LoVo (cell line): ENCODE measurements around the gene KMT2E.
"Not testable (repeated sequence)": the region's sequence is repeated elsewhere in the genome, so short reads cannot be mapped to it uniquely, and the experiment has no call there.

Experiments used
- DNase-seq: peaks from one replicate; pipeline ENCODE4 v3.0.0-alpha.2; 2016; ENCODE audit warnings: low spot score

Gene KMT2E

DNA sequence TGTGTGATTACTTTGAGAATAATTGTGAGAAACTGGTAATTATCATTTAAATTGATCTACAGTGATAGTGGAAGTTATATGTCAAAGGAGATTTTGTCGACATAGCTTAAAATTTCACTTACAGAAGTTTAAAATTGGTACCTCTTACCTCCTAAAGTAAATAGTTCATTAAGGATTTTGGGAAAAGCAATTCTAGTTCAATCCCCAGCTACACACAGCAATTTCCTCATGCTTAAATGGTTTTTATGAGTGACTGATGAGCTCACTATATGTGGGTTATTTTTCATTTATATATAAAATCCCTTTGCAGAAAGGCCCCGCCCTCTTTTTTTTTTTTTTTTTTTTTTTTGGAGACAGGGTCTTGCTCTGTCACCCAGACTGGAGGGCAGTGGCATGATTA lies 12.7 kb downstream of the KMT2E start:
- no peak for DNase-seq

DNA sequence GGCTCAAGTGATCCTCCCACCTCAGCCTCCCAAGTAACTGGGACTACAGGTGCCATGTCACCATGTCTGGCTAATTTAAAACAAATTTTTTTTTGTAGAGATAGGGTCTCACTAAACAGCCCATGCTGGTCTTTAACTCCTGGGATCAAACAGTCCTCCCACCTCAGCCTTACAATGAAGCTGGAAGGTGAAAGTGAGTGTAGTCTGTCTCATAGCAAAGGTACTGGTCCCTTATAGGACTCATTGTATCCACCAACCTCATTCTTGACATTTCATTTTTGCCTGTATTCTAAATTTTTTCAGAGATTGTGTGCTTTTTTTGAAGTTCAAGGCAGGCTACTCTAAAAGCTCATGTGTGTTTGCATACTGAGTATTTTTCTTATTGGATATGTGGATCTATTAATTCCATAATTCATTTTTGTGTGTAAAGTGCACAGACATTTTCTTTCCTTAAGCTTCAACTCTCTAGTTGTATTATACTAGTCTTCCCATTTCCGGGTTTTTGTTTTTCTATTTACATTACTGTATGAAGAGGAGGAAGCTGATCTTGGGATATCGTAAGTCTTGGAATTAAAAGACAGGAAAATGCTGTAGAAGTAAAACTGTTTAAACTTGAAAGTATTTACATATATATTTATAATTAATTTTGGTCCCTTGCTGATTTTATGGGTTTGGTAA lies 13.3 kb downstream of the KMT2E start:
- no peak for DNase-seq

DNA sequence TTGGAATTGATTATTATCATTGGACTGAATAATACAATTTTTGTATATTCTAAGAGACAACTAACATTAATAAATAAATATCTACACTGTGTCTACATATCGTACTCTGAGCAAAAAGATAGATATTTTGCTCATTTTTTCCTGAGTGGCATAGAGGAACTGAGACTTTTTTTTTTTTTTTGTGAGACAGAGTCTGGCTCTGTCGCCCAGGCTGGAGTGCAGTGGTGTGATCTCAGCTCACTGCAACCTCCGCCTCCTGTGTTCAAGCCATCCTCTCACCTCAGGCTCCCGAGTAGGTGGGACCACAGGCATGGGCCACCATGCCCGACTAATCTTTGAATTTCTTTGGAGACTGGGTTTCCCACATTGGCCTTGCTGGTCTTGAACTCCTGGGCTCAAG lies 14.0 kb downstream of the KMT2E start:
- DNase-seq: no peak

GRCh38 chr7:105028941-105029340 lies 14.9 kb downstream of the KMT2E start:
- not testable (repeated sequence) for DNase-seq

DNA sequence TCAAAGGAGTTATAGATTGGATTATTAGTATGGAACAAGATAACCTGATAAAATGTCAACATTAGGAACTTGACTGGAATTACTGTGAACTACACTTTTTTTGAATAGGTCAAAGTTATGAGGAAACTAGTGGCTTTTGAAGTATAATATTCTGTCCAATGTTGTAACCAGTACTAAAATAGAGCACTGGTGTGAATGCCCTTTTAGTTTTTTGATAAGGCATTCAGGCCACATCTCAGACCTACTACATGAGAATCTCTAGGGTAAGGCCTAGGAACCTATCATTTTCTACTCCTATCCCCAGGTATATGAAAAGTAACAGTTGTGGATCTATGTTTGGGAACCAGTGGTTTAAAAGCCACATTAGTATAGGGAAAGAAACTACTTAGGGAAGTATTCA lies 16.4 kb downstream of the KMT2E start:
- no peak for DNase-seq

DNA sequence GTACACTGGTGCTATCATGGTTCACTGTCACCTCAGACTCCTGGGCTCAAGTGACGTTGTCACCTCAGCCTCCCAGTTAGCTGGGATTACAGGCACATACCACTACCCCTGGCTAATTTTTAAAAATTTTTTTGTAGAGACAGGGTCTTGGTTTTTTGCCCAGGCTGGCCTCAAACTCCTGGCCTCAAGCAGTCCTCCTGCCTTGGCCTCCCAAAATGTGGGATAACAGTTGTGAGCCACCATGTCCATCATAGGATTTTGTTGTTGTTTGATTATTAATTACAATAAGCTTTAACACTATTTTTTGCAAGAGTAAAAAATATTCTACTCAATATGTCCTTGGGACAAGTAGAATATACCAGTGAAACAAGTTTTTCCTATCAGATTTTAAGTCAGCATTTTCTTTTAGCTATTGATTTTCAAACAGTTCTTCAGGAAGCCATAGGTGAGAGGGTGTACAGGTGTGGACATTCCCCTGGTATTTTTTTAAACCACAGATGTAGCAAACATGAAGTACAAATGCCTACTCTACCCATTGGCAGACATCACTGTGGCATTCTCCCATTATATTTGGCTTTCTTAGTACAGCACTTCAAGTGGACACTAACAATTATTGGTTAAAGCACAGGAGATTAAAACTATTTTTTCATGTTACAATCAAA lies 18.7 kb downstream of the KMT2E start:
- no peak for DNase-seq

DNA sequence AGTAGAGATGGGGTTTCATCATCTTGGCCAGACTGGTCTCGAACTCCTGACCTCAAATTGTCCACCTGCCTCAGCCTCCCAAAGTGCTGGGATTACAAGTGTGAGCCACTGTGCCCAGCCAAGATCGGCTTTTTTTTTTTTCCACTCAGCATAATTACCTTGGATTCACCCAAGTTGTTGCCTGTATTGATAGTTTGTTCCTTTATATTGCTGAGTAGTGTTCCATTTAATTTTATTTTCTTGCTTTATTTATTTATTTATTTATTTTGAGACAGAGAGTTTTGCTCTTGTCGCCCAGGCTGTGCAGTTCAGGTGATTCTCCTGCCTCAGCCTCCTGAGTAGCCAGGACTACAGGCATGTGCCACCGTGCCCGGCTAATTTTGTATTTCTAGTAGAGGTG lies 21.3 kb downstream of the KMT2E start:
- no peak for DNase-seq

DNA sequence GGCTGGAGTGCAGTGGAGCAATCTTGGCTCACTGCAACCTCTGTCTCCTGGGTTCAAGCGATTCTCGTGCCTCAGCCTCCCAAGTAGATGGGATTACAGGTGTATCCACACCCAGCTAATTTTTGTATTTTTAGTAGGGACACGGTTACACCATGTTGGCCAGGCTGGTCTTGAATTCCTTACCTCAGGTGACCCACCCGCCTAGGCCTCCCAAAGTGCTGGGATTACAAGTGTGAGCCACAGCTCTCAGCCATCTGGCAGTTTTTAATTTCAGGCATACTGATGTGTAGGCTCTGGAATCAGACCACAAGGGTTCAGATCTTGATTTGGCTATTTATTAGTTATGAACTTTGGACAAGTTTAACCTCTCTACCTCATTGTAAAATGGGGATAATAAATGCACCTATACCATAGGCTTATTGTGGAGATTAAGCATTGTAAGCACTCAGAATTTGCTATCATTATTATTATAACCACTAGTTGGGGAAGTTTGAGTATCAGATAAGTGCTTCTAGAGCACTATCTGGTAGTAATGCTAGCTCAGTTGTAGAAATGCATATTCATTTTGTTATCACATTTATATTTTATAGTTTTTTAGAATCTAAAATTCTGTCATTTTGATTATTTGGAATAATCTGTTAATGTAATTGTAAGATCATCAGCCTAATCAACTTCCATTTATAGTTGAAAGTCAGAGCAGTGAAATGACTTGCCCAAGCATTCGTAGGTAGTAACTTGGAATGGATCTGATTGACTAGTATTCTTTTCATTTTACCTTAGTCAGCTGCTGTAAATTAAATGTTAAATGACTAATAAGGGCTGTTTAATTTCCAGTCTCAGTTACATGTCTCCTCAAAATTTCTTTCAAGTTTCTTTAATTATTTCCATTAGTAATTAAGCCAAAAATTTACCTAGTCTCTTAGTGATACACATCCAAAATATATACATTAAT lies 22.5 kb downstream of the KMT2E start:
- DNase-seq: no peak

- no peak for DNase-seq
These were observed 23.3 kb downstream of the KMT2E start for GRCh38 chr7:105037319-105037718.

DNA sequence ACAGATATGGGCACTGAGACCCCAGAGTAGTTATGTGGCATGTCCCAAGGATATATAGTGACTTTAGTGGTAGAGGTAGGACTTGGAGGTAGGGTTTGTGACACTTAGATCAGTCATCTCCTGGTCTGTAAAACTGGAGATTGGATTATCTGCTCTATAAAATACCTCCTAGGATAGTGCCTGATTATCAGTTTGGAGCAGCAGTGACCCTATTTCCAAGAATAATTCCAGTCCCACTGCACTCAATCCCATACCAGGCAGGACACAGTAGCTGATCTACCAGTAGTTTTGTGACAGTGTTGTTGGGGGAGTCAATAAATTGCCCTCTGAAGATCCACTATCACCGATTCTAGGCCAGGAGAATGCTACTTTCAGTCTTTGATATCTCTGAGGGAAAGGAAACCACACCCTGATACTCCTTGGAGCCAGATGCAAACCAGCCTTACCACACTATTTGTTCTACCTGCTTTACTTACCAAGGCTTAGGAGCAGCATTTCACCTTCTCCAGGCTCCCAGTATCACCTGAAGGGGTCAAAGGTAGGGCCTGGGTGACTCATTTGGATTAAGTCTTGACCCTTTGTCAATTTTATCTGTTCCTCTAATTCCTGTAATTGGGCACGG lies 30.6 kb downstream of the KMT2E start:
- no peak for DNase-seq

DNA sequence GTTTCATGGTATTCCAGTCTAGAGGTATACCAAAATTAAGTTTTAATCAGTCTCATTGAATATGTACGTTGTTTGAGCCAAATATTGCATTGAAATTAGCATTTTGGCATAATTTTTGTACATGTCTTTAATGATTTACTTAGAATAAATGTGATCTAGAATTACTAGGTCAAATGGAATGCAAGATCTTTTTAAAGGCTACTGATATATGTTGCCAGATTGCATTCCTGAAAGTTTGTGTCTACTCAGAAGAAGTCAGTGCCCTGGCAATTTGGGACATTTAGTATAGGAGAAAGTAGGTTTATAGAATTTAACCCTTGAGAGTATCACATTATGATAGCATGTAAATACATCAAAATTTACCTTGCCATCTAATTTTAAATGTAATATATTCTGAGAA lies 32.4 kb downstream of the KMT2E start:
- no peak for DNase-seq

- DNase-seq: no peak
These were observed 33.9 kb downstream of the KMT2E start for GRCh38 chr7:105047932-105048331.

DNA sequence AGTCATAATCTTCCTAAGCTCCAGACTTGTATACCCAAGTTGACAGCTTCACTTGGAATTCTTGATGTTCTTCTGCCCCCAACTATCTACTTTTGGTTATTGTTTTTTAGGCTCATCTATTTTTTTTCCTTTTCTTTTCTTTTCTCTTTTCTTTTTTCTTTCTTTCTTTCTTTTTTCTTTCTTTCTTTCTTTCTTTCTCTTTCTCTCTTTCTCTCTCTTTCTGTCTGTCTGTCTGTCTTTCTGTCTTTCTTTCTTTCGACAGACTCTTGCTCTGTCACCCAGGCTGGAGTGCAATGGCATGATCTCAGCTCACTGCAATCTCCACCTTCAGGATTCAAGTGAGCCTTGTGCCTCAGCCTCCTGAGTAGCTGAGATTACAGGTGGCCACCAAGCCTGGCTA lies 36.5 kb downstream of the KMT2E start:
- DNase-seq: no peak

DNA sequence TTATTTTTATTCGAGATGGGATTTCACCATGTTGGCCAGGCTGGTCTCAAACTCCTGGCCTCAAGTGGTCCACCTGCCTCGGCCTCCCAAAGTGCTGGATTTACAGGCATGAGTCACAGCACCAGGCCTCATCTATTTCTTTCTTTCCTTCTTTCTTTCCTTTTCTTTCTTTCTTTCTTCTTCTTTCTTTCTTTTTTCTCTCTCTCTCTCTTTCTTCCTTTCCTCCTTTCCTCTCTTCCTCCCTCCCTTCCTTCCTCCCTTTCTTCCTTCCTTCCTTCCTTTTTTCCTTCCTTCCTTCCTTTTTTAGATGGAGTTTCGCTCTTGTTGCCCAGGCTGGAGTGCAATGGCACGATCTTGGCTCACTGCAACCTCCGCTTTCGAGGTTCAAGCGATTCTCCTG lies 36.9 kb downstream of the KMT2E start:
- DNase-seq: not testable (repeated sequence)

DNA sequence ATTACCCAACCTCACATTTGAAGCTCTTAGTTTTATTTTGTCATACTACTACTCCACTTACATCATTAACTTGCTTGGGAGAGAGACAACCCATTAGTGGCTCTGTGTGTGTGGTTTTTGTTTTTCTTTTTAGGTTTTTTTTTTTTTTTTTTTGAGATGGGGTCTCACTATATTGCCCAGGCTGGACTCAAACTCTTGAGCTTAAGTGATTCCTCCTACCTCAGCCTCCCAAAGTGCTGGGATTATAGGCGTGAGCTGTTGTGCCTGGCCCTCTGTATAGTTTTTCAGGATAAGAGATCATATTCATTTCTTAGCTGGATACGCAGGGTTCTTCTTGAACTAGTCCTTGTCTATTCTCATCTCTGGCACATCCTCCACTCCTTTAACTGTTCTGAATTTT lies 41.1 kb downstream of the KMT2E start:
- no peak for DNase-seq

- no peak for DNase-seq
These were observed 41.6 kb downstream of the KMT2E start for GRCh38 chr7:105055621-105056020.

GRCh38 chr7:105057472-105057871 lies 43.5 kb downstream of the KMT2E start:
- no peak for DNase-seq

DNA sequence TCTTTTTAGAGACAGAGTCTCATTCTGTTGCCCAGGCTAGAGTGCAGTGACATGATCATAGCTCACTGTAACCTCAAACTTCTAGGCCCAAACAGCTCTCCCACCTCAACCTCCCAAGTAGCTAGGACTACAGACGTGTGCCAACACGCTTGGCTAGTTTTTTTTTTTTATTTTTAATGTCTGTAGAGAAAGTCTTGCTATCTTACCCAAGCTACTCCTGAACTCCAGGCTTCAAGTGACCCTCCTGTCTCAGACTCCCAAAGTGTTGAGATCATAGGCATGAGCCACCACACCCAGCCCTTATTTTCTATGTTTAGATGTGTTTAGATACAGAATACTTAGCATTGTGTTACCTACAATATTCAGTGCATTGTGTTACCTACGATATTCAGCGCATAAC lies 46.4 kb downstream of the KMT2E start:
- DNase-seq: no peak

DNA sequence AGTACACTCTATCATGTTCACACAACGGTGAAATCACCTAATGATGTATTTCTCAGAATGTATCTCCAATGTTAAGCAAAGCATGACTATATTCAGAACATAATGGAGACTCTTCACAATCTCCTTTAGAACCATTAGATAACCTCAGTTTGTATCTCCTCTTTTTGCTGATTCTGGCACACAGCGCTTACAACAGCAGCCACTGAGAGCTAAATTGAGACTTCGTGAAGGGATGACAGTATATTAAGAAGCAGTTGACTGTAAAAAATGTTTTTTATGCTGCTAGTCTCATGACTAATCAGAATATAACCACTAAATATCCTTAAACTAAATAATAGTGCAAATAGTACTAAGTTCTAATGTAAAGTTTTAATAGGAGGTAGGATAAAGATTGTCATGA lies 46.9 kb downstream of the KMT2E start:
- no peak for DNase-seq

DNA sequence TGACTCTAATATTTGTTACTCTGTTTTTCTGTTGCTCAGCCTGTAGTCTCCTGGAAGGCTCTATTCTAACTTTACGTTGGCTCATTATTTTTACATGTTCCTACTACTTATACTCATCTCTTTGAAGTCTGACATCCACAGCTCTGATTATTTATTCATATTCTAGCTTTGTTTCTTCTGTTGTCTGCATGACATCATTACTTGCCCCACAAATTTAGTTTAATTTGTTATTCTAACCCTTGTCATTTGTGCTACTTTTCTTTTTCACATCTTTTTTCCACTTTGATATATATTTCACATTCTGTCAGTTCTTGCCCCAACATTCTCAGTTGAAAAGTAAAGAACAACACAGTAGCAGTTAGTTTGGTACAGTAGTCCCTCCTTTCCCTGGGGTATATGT lies 51.1 kb downstream of the KMT2E start:
- no peak for DNase-seq

DNA sequence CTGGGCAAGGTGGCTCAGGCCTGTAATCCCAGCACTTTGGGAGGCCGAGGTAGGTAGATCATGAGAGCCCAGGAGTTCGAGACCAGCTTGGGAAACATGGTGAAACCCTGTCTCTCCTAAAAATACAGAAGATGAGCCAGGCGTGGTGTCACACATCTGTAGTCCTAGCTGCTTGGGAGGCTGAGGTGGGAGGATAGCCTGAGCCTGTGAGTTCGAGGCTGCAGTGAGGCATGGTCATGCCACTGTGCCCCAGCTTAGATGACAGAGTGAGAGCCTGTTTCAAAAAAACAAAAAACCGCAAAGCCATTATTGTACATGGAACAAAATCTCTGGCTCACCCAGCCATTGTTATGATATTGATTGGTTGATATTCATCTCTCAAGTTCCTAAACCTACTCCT lies 53.7 kb downstream of the KMT2E start:
- DNase-seq: no peak

GRCh38 chr7:105068886-105069285 lies 54.9 kb downstream of the KMT2E start:
- no peak for DNase-seq

GRCh38 chr7:105073143-105073542 lies 59.1 kb downstream of the KMT2E start:
- DNase-seq: no peak
